SHP77 treated with DMSO at 0.1 percent for 48 hours (cell line): ENCODE results near the gene CYTH1.
A peak's percentile ranks its signal among the peaks of the same experiment; 100 is the strongest.

ENCODE experiments used
- DNase-seq: peaks from one replicate; lab custom pipeline; 2025; lab: John Stamatoyannopoulos, UW

CYTH1 gene

GRCh38 chr17:78715000-78715771 lies 66.9 kb downstream of the CYTH1 start:
- DNase-seq: no peak

GRCh38 chr17:78714534-78714933 lies 67.5 kb downstream of the CYTH1 start:
- no peak for DNase-seq

- no peak for DNase-seq
Observed at GRCh38 chr17:78712043-78712442, 70.0 kb downstream of the CYTH1 start.

- no peak for DNase-seq
Observed at GRCh38 chr17:78710607-78711006, 71.5 kb downstream of the CYTH1 start.

GRCh38 chr17:78709751-78710181 lies 72.3 kb downstream of the CYTH1 start:
- DNase-seq: no peak

GRCh38 chr17:78709119-78709681 lies 72.9 kb downstream of the CYTH1 start:
- no peak for DNase-seq

- DNase-seq: peak; percentile 52
Observed at GRCh38 chr17:78708510-78708973, 73.5 kb downstream of the CYTH1 start.

GRCh38 chr17:78707923-78708322 lies 74.2 kb downstream of the CYTH1 start:
- no peak for DNase-seq

- DNase-seq: no peak
Observed at GRCh38 chr17:78707016-78707415, 75.1 kb downstream of the CYTH1 start.

- DNase-seq: no peak
Observed at GRCh38 chr17:78706271-78706915, 75.7 kb downstream of the CYTH1 start.

GRCh38 chr17:78705071-78705470 lies 77.0 kb downstream of the CYTH1 start:
- no peak for DNase-seq

- no peak for DNase-seq
Observed at GRCh38 chr17:78704594-78704993, 77.5 kb downstream of the CYTH1 start.

GRCh38 chr17:78697554-78698343 lies 84.3 kb downstream of the CYTH1 start:
- no peak for DNase-seq

- no peak for DNase-seq
Observed at GRCh38 chr17:78697122-78697521, 85.0 kb downstream of the CYTH1 start.

GRCh38 chr17:78696016-78696982 lies 85.8 kb downstream of the CYTH1 start:
- DNase-seq: no peak

- no peak for DNase-seq
Observed at GRCh38 chr17:78694805-78695531, 87.1 kb downstream of the CYTH1 start.

GRCh38 chr17:78693346-78694083 lies 88.6 kb downstream of the CYTH1 start:
- DNase-seq: no peak

GRCh38 chr17:78692460-78693010 lies 89.5 kb downstream of the CYTH1 start:
- DNase-seq: no peak

- DNase-seq: no peak
Observed at GRCh38 chr17:78689029-78689428, 93.0 kb downstream of the CYTH1 start.
